A549 (cell line): Measurements from ENCODE around the gene CACNA1C. TPM values are rescaled to one million over a fixed set of nuclear protein-coding genes. Genes with fewer than 3 reads are reported as not detected.

Experiments
- ATAC-seq, 2 experiments: fragments of 200-7000 bp in 1 of 2; fragments of >200 bp in 1 of 2; cut with Nextera tagmentation in 1 of 2; cut with Tn5 transposase in 1 of 2; 3 replicates each; pipeline versions ENCODE4 v1.8.0 to v1.9.1; 2018 to 2020; ENCODE audit warnings: mild to moderate bottlenecking in 1 of 2, moderate library complexity in 1 of 2
- CTCF ChIA-PET: fragments of 300-600 bp; sonication (Branson Sonifier 250); formaldehyde crosslinking; extraction: SDS; loops from one replicate; lab custom pipeline; 2021; ENCODE audit warnings: antibody characterized with exemption, inconsistent platforms; lab: Yijun Ruan, JAX
- POLR2A ChIA-PET: fragments of 350-600 bp; formaldehyde crosslinking; extraction: SDS; loops from one replicate; lab custom pipeline; 2021; ENCODE audit warnings: antibody characterized with exemption, inconsistent platforms; lab: Yijun Ruan, JAX
- DNase-seq, 2 experiments: peaks; one replicate each; pipeline versions ENCODE4 v3.0.0 to v3.0.0-alpha.2; 2011 to 2016; ENCODE audit warnings: low read depth in 1 of 2, low spot score in 1 of 2
- FAIRE-seq: peaks from 2 replicates; lab custom pipeline; 2011; peaks lifted over from hg19 to GRCh38; lab: Jason Lieb, UNC
- H3K27ac ChIP-seq, 2 experiments: fragments of >200 bp; sonication (Bioruptor Twin); formaldehyde crosslinking; 3 replicates each; pipeline ENCODE4 v1.5.1; 2016 to 2017
- H3K4me1 ChIP-seq: fragments of >200 bp; sonication (Bioruptor Twin); formaldehyde crosslinking; 3 replicates; pipeline ENCODE4 v1.6.1; 2016
- H3K4me2 ChIP-seq: fragments of >200 bp; sonication (Bioruptor Twin); formaldehyde crosslinking; 3 replicates; pipeline ENCODE4 v1.6.1; 2016
- H3K4me3 ChIP-seq: fragments of >200 bp; sonication (Bioruptor Twin); formaldehyde crosslinking; 3 replicates; pipeline ENCODE4 v1.5.1; 2016
- H3K9me3 ChIP-seq: fragments of >200 bp; sonication (Bioruptor Twin); formaldehyde crosslinking; 3 replicates; pipeline ENCODE4 v1.6.1; 2016
- CBX2 ChIP-seq: fragments of 200-600 bp; sonication (generic); IDR thresholded peaks from 2 replicates; pipeline ENCODE4 v1.6.1; 2016; ENCODE audit warnings: low read depth, mild to moderate bottlenecking, borderline replicate concordance
- CBX8 ChIP-seq: fragments of 200-600 bp; sonication (generic); IDR thresholded peaks from 2 replicates; pipeline ENCODE4 v1.6.1; 2016
- CHD2 ChIP-seq: fragments of 150-350 bp; IDR thresholded peaks from 2 replicates; pipeline ENCODE4 v1.6.1; 2014; ENCODE audit warnings: low read length; ENCODE audit not compliant: partially characterized antibody
- ELK1 ChIP-seq: fragments of 150-350 bp; IDR thresholded peaks from 2 replicates; pipeline ENCODE4 v1.6.1; 2014; ENCODE audit warnings: low read depth, mild to moderate bottlenecking, low read length
- EP300 ChIP-seq, 2 experiments: fragments of >200 bp; sonication (Bioruptor Twin); formaldehyde crosslinking; IDR thresholded peaks; 2 replicates in 1 of 2; 3 replicates in 1 of 2; pipeline ENCODE4 v1.6.1; 2016 to 2017
- GATA3 ChIP-seq: IDR thresholded peaks from 2 replicates; pipeline ENCODE4 v1.6.1; 2012; ENCODE audit warnings: borderline replicate concordance
- HDAC2 ChIP-seq: fragments of 200-600 bp; sonication (generic); IDR thresholded peaks from 2 replicates; pipeline ENCODE4 v1.6.1; 2016
- KDM5A ChIP-seq: fragments of 200-600 bp; sonication (generic); IDR thresholded peaks from 2 replicates; pipeline ENCODE4 v1.6.1; 2016; ENCODE audit warnings: antibody characterized with exemption, mild to moderate bottlenecking
- MAZ ChIP-seq: fragments of 150-350 bp; IDR thresholded peaks from 2 replicates; pipeline ENCODE4 v1.6.1; 2014; ENCODE audit warnings: antibody characterized with exemption, low read depth, low read length, borderline replicate concordance
- NPAS2 ChIP-seq: fragments of 250-450 bp; sonication (Bioruptor Pico); IDR thresholded peaks from 2 replicates; pipeline ENCODE4 v1.8.0; 2022; ENCODE audit warnings: mild to moderate bottlenecking, moderate library complexity, borderline replicate concordance
- NR3C1 ChIP-seq: fragments of >200 bp; sonication (Bioruptor Twin); formaldehyde crosslinking; IDR thresholded peaks from 3 replicates; pipeline ENCODE4 v1.6.1; 2017
- PBX3 ChIP-seq: IDR thresholded peaks from 2 replicates; pipeline ENCODE4 v1.6.1; 2012
- PHF8 ChIP-seq: fragments of 200-600 bp; sonication (generic); IDR thresholded peaks from 2 replicates; pipeline ENCODE4 v1.6.1; 2016; ENCODE audit warnings: low read depth, mild to moderate bottlenecking, antibody characterized with exemption, moderate library complexity, borderline replicate concordance
- RAD21 ChIP-seq, 2 experiments: fragments of >200 bp in 1 of 2; sonication (Bioruptor Twin) in 1 of 2; formaldehyde crosslinking in 1 of 2; IDR thresholded peaks in 1 of 2; conservative IDR thresholded peaks in 1 of 2; 2 replicates in 1 of 2; 3 replicates in 1 of 2; pipeline ENCODE4 v1.6.1; 2012 to 2018; ENCODE audit warnings: inconsistent platforms in 1 of 2
- RARB ChIP-seq: fragments of 250-450 bp; sonication (Bioruptor Pico); IDR thresholded peaks from 2 replicates; pipeline ENCODE4 v1.8.0; 2021; ENCODE audit warnings: mild to moderate bottlenecking, moderate library complexity
- RFX5 ChIP-seq: fragments of 450-650 bp; IDR thresholded peaks from 2 replicates; pipeline ENCODE4 v1.7.1; 2014; ENCODE audit warnings: antibody characterized with exemption, mild to moderate bottlenecking, moderate library complexity
- RNF2 ChIP-seq: fragments of 200-600 bp; sonication (generic); IDR thresholded peaks from 2 replicates; pipeline ENCODE4 v1.6.1; 2016; ENCODE audit warnings: low read depth, mild to moderate bottlenecking, antibody characterized with exemption, moderate library complexity, borderline replicate concordance
- SMC3 ChIP-seq: fragments of >200 bp; sonication (Bioruptor Twin); formaldehyde crosslinking; IDR thresholded peaks from 3 replicates; pipeline ENCODE4 v1.6.1; 2018; ENCODE audit warnings: inconsistent platforms
- ZC3H11A ChIP-seq: fragments of 450-650 bp; IDR thresholded peaks from 2 replicates; pipeline ENCODE4 v1.6.1; 2014; ENCODE audit warnings: antibody characterized with exemption, mild to moderate bottlenecking
- ZSCAN20 ChIP-seq: fragments of 250-450 bp; sonication (Bioruptor Pico); IDR thresholded peaks from 2 replicates; pipeline ENCODE4 v1.8.0; 2022; ENCODE audit warnings: mild to moderate bottlenecking, moderate library complexity
- WGBS: methylation state at CpG from one replicate; pipeline ENCODE4 v1.1.6; 2017; ENCODE audit errors: missing lambda C conversion rate; 5-methylcytosine and 5-hydroxymethylcytosine counted together
- polyA plus RNA-seq, 4 experiments: library from polyadenylated mRNA; depleted of rRNA in 3 of 4; stranded (reverse); fragments of >200 nt; fragmentation: RNase III in 1 of 4; extraction: RNeasy Plus Mini Kit Qiagen cat#74134 plus additional on column Dnase treatment in 1 of 4; gene quantifications; 2 replicates in 3 of 4; 3 replicates in 1 of 4; pipeline ENCODE4 v1.2.3, GENCODE V29; 2011 to 2017
- TF ChIP-seq, protein P1 (sequence below): fragments of >200 bp; sonication (Bioruptor Twin); formaldehyde crosslinking; IDR thresholded peaks from 3 replicates; pipeline ENCODE4 v1.6.1; 2016
- TF ChIP-seq, protein P2 (sequence below): fragments of >200 bp; sonication (Bioruptor Twin); formaldehyde crosslinking; IDR thresholded peaks from 3 replicates; pipeline ENCODE4 v1.5.1; 2016
- TF ChIP-seq, protein P3 (sequence below): fragments of 250-450 bp; sonication (Bioruptor Pico); IDR thresholded peaks from 2 replicates; pipeline ENCODE4 v1.5.0; 2021; ENCODE audit warnings: mild to moderate bottlenecking, moderate library complexity, borderline replicate concordance

The CACNA1C gene
- polyA plus RNA-seq, 2 of the 4 experiments (the other 2 are of a cell fraction), result not detected

DNA sequence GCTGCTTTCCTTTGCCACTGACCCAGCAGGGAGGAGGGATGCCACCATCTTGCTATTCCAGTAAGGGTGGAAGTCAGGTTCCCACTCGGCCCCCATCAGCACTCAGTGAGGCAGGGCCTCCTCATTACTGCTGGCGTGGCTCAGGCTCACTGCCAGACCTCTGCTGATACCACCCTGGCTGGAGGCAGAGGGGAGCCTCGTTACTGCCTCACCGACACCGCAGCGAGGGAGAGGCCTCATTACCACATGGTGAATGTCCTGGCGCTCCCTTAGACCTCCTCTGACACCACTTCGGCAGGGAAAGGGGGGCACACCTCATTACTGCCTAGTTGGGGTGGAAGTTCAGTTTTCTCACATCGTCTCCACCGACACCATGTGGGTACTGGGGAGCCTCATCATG is 354.1 kb downstream of the CACNA1C start (continued):
- no peak for TF ChIP-seq SMC3
- no peak for TF ChIP-seq PBX3
- no peak for TF ChIP-seq CHD2
- no peak for TF ChIP-seq NPAS2 (CRISPR knock-in tag)
- no peak for TF ChIP-seq RFX5

- H3K4me1 ChIP-seq, result no peaks in the 10 kb centered on the region
- FAIRE-seq, result no peak
- H3K27ac ChIP-seq, result no peak overlapping the region
- ATAC-seq, result no peak
- CTCF ChIA-PET, result no interaction called here
- TF ChIP-seq RFX5, result no peak
- TF ChIP-seq, protein P1, sequence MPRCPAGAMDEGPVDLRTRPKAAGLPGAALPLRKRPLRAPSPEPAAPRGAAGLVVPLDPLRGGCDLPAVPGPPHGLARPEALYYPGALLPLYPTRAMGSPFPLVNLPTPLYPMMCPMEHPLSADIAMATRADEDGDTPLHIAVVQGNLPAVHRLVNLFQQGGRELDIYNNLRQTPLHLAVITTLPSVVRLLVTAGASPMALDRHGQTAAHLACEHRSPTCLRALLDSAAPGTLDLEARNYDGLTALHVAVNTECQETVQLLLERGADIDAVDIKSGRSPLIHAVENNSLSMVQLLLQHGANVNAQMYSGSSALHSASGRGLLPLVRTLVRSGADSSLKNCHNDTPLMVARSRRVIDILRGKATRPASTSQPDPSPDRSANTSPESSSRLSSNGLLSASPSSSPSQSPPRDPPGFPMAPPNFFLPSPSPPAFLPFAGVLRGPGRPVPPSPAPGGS, result no peak
- TF ChIP-seq EP300 (IDR thresholded peaks at IDR 0.05), result no peak
- TF ChIP-seq CHD2, result no peak
- TF ChIP-seq, protein P2, sequence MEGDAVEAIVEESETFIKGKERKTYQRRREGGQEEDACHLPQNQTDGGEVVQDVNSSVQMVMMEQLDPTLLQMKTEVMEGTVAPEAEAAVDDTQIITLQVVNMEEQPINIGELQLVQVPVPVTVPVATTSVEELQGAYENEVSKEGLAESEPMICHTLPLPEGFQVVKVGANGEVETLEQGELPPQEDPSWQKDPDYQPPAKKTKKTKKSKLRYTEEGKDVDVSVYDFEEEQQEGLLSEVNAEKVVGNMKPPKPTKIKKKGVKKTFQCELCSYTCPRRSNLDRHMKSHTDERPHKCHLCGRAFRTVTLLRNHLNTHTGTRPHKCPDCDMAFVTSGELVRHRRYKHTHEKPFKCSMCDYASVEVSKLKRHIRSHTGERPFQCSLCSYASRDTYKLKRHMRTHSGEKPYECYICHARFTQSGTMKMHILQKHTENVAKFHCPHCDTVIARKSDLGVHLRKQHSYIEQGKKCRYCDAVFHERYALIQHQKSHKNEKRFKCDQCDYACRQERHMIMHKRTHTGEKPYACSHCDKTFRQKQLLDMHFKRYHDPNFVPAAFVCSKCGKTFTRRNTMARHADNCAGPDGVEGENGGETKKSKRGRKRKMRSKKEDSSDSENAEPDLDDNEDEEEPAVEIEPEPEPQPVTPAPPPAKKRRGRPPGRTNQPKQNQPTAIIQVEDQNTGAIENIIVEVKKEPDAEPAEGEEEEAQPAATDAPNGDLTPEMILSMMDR, result no peak
- no peak for TF ChIP-seq PBX3
- no peak for TF ChIP-seq RAD21 (conservative IDR thresholded peaks at IDR 0.05 in 1 of 2, IDR thresholded peaks at IDR 0.05 in 1 of 2)
- TF ChIP-seq RNF2, result no peak
- no peak for TF ChIP-seq NR3C1
- TF ChIP-seq HDAC2, result no peak
- TF ChIP-seq GATA3, result no peak
- TF ChIP-seq CBX2, result no peak
- TF ChIP-seq MAZ, result no peak
- no peak for TF ChIP-seq ELK1
- TF ChIP-seq ZSCAN20, result no peak
- no peak for TF ChIP-seq CBX8
- TF ChIP-seq, all 56 proteins: peak for 0
- POLR2A ChIA-PET, result no interaction called here
- Histone ChIP-seq H3K9me3 (no peaks in the 10 kb centered on the region), H3K4me3 (no peak overlapping the region), H3K4me2 (no peak overlapping the region)
- no peak for DNase-seq
- 2% methylated on average over 3 of the region's 3 CpGs for WGBS
These were observed 355.5 kb downstream of the CACNA1C start for GRCh38 chr12:2408262-2408661.

DNA sequence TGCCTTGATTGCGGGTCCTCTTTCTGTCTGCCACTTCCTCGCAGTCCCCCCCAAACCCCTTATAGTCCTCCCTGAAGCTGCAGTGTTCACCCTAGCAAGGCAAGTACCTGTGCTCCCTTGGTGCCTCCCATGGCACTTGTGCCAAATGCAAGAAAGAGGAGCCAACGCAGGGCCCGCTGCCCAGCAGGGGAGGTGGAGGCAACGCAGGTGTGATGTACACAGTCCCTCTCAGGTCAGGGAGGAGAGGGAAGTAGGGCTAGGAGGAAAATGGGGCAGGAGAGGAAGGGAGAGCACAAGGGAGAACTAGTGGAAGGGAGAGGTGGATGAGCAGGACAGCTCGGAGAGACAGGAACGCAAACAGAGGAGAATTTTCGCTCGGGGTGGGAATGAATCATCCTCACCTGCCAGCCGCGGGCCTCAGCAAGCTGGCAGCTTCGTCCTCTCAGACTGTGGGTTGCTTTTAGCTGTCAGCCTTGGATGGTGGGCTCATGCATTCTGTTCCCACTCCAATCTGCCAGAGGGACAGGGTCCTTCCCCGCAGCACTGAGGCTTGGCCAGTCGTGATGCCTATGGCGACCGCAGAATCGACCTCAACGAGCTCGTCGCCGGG is 357.0 kb downstream of the CACNA1C start:
- WGBS, result 36% methylated on average over 21 of the region's 21 CpGs

More for the DNA sequence above, 357.0 kb downstream of the CACNA1C start:
- CTCF ChIA-PET, result interaction anchor here (1.6 kb wide), 1 partner anchor 14 kb away, joined by 5 read pairs; no protein-coding TSS in a partner anchor
- no peak overlapping the region for H3K27ac ChIP-seq
- ATAC-seq (no peak), FAIRE-seq (no peak)
- H3K4me3 ChIP-seq, result no peak overlapping the region
- no peaks in the 10 kb centered on the region for H3K9me3 ChIP-seq
- no peaks in the 10 kb centered on the region for H3K4me1 ChIP-seq
- TF ChIP-seq KDM5A (no peak), RARB (CRISPR knock-in tag) (no peak), ZC3H11A (no peak), PHF8 (no peak)
- TF ChIP-seq, protein P3, sequence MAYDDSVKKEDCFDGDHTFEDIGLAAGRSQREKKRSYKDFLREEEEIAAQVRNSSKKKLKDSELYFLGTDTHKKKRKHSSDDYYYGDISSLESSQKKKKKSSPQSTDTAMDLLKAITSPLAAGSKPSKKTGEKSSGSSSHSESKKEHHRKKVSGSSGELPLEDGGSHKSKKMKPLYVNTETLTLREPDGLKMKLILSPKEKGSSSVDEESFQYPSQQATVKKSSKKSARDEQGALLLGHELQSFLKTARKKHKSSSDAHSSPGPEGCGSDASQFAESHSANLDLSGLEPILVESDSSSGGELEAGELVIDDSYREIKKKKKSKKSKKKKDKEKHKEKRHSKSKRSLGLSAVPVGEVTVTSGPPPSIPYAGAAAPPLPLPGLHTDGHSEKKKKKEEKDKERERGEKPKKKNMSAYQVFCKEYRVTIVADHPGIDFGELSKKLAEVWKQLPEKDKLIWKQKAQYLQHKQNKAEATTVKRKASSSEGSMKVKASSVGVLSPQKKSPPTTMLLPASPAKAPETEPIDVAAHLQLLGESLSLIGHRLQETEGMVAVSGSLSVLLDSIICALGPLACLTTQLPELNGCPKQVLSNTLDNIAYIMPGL (CRISPR knock-in tag), result no peak
- TF ChIP-seq, all 56 proteins: peak for 0
- no peak for DNase-seq
- no peak overlapping the region for H3K4me2 ChIP-seq
- POLR2A ChIA-PET, result no interaction called here
